Measurements from ENCODE around the gene ZNF564. TPM values are rescaled to one million over a fixed set of nuclear protein-coding genes. Genes with fewer than 3 reads are reported as not detected.

ZNF564 gene
- total and polyA plus RNA-seq, 2 experiments from 2014 or later = 7.1 to 8.6 TPM

GRCh38 chr19:12545267-12545666 is 6.0 kb downstream of the ZNF564 start:
- peaks cover 3% of the 10 kb centered on the region for H4K20me1 ChIP-seq (replicated peaks; ENCODE audit: insufficient read depth)
- H3K27me3 ChIP-seq (ENCODE audit: insufficient read depth) = no peaks in the 10 kb centered on the region
- no peak overlapping the region for H2AFZ ChIP-seq
- Mint-ChIP-seq H3K27ac (no peak overlapping the region), H3K9me3 (peaks cover 40% of the 10 kb centered on the region), H3K27me3 (ENCODE audit: insufficient read depth, low read depth, poor library complexity) (peaks cover 2% of the 10 kb centered on the region), H3K4me3 (no peak overlapping the region), H3K36me3 (ENCODE audit: low read depth) (peaks cover 67% of the 10 kb centered on the region), H3K4me1 (peaks cover 9% of the 10 kb centered on the region)
- TF ChIP-seq ZNF114 (CRISPR knock-in tag; IDR thresholded peaks at IDR 0.05) (no peak), JUNB (IDR thresholded peaks at IDR 0.05; ENCODE audit: unreplicated experiment) (no peak), CTCF (conservative IDR thresholded peaks at IDR 0.05; ENCODE audit: low read depth in 2 of 2) (no peak), POLR2AphosphoS5 (IDR thresholded peaks at IDR 0.05; ENCODE audit: low read depth) (no peak), EZH2 (IDR thresholded peaks at IDR 0.05; ENCODE audit: low read depth, unreplicated experiment) (no peak)
- DNase-seq (ENCODE audit: low spot score) = no peak
- H3F3A ChIP-seq (replicated peaks; ENCODE audit: low read depth) = peaks cover under 1% of the 10 kb centered on the region; the same call in 1 of the 2 replicates
- H3K4me1 ChIP-seq (ENCODE audit: insufficient read depth) = peaks cover 4% of the 10 kb centered on the region
- no peak for ATAC-seq
- H3K9me2 ChIP-seq (ENCODE audit: insufficient read depth) = no peaks in the 10 kb centered on the region
- H3K79me2 ChIP-seq (replicated peaks; ENCODE audit: insufficient read depth) = peaks cover 84% of the 10 kb centered on the region
- H3K4me3 ChIP-seq = no peak overlapping the region
- no peak overlapping the region for H3K27ac ChIP-seq (ENCODE audit: low read depth)
- no peak overlapping the region for H3K4me2 ChIP-seq
- H3K36me3 ChIP-seq (ENCODE audit: insufficient read depth) = no peaks in the 10 kb centered on the region

- Histone ChIP-seq H3K27ac (ENCODE audit: low read depth) (no peak overlapping the region), H3K4me3 (no peak overlapping the region), H3F3A (replicated peaks; ENCODE audit: low read depth) (no peaks in the 10 kb centered on the region), H3K4me2 (no peak overlapping the region), H3K9me2 (ENCODE audit: insufficient read depth) (no peaks in the 10 kb centered on the region), H3K27me3 (ENCODE audit: insufficient read depth) (no peaks in the 10 kb centered on the region), H3K36me3 (ENCODE audit: insufficient read depth) (no peaks in the 10 kb centered on the region), H4K20me1 (replicated peaks; ENCODE audit: insufficient read depth) (peaks cover 3% of the 10 kb centered on the region), H3K4me1 (ENCODE audit: insufficient read depth) (no peaks in the 10 kb centered on the region; the same call in 1 of the 2 replicates), H2AFZ (no peak overlapping the region), H3K79me2 (replicated peaks; ENCODE audit: insufficient read depth) (peaks cover 80% of the 10 kb centered on the region)
- Mint-ChIP-seq H3K4me1 (peaks cover 5% of the 10 kb centered on the region), H3K36me3 (ENCODE audit: low read depth) (peaks cover 71% of the 10 kb centered on the region), H3K9me3 (peaks cover 48% of the 10 kb centered on the region), H3K4me3 (no peak overlapping the region), H3K27ac (no peak overlapping the region), H3K27me3 (ENCODE audit: insufficient read depth, low read depth, poor library complexity) (peaks cover 2% of the 10 kb centered on the region)
- DNase-seq (ENCODE audit: low spot score) (no peak), ATAC-seq (no peak)
- TF ChIP-seq CREB1 (CRISPR knock-in tag; IDR thresholded peaks at IDR 0.05; ENCODE audit: low read depth) (no peak), ZNF114 (CRISPR knock-in tag; IDR thresholded peaks at IDR 0.05) (no peak), CTCF (conservative IDR thresholded peaks at IDR 0.05; ENCODE audit: low read depth in 2 of 2) (no peak), POLR2AphosphoS5 (IDR thresholded peaks at IDR 0.05; ENCODE audit: low read depth) (no peak), ETS1 (IDR thresholded peaks at IDR 0.05) (no peak), NANOG (IDR thresholded peaks at IDR 0.05; ENCODE audit: borderline replicate concordance) (no peak), ZNF462 (CRISPR knock-in tag; IDR thresholded peaks at IDR 0.05) (no peak), STAT1 (IDR thresholded peaks at IDR 0.05; ENCODE audit: unreplicated experiment) (no peak), JUNB (IDR thresholded peaks at IDR 0.05; ENCODE audit: unreplicated experiment) (no peak)
These were observed 6.8 kb downstream of the ZNF564 start for GRCh38 chr19:12544401-12544876.
